Measurements from ENCODE around the gene LBHD1. TPM values are rescaled to one million over a fixed set of nuclear protein-coding genes. Genes with fewer than 3 reads are reported as not detected.

LBHD1 gene
- total RNA-seq, 1 donor: 7.6 TPM

DNA sequence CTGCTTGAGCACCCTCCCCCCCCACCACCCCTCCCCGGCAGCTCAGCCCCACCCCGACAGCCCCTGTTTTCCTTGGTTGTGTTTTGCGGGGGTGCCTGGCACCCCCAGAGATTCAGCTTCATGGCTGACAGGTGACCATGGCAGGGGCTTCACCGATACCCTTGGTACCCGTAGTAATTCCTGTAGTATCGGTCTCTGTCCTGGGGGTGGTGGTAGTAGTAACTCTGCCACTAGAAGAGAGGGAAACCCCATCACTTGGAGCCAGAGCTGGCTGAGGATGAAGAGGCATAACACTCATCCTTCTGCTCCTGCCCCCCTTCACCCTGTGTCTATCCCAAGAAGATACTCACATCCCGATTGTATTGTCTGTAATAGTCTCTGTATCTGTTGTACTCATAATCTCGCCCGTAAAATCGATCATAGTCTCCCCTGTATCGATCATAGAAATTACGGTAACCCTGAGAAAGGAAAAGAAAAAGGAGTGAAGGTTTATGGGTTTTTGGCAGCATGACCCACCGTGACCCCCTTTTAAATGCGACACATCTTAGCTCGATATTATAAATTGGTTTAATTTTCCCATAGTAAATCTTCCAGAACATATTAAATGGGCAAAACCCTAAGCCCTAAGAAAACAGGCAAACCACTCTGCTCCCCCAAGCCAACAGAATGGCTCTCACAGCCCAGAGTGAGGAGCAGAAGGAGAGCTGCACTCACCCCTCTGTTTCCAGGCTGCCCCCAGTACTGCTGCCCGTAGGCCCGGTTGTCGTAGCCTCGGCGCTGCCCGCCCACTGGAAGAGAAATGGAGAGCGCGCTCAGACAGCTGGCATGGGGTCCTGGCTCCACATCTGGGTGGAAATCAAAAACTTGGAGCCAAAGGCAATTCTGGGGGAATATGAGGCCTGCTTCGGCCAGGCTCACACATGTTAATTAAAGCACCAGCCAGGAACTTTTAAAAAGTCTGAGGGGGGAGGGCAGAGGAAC, 43.4 kb upstream of the LBHD1 start:
- DNase-seq (ENCODE audit: insufficient read length, low spot score, missing footprints): no peak
- H2AFZ ChIP-seq (ENCODE audit: low read length): no peak overlapping the region
- peaks cover 90% of the 10 kb centered on the region for H3K36me3 ChIP-seq (ENCODE audit: insufficient read depth, low read length)
- peaks cover 4% of the 10 kb centered on the region for H3K4me1 ChIP-seq (ENCODE audit: insufficient read depth, low read length)
- no peak overlapping the region for H3K4me2 ChIP-seq (ENCODE audit: insufficient read depth, low read length)
- no peaks in the 10 kb centered on the region for H3K27me3 ChIP-seq (ENCODE audit: insufficient read depth, low read length)
- H3K27ac ChIP-seq (ENCODE audit: low read depth, low read length): no peak overlapping the region
- no peak overlapping the region for H3K4me3 ChIP-seq (ENCODE audit: insufficient read depth, low read length)
- H4K20me1 ChIP-seq (ENCODE audit: insufficient read depth, low read length): no peaks in the 10 kb centered on the region
- H3K9me3 ChIP-seq (ENCODE audit: low read depth, low read length): no peaks in the 10 kb centered on the region
- TF ChIP-seq CTCF (IDR thresholded peaks at IDR 0.05; ENCODE audit: extremely low read depth, low read depth, low read length): no peak
- peaks cover 62% of the 10 kb centered on the region for H3K79me2 ChIP-seq (ENCODE audit: insufficient read depth, low read length)

DNA sequence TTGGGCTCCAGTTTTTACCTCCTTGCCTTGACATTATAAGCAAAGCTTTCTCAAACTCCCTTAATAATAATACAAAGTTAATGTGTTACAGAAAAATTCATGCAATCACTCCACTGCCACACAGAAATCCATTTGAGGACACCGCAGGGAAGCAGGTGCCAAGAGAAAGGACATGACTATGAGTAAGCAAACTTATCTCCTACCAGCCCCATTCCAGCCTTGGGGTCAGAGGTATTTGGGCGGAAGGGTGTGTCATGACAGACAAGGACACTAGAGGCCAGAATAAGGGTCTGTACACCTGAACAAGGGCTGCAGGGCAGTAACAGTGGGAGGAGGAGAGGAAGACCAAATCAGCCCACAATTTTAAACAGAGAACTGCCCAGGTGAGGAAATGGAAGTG, 41.3 kb upstream of the LBHD1 start:
- no peak overlapping the region for H3K27ac ChIP-seq (ENCODE audit: low read depth, low read length)
- no peaks in the 10 kb centered on the region for H3K27me3 ChIP-seq (ENCODE audit: insufficient read depth, low read length)
- peaks cover 16% of the 10 kb centered on the region for H3K4me1 ChIP-seq (ENCODE audit: insufficient read depth, low read length)
- DNase-seq (ENCODE audit: insufficient read length, low spot score, missing footprints): no peak
- no peak for TF ChIP-seq CTCF (IDR thresholded peaks at IDR 0.05; ENCODE audit: extremely low read depth, low read depth, low read length)
- H3K9me3 ChIP-seq (ENCODE audit: low read depth, low read length): no peaks in the 10 kb centered on the region
- H3K36me3 ChIP-seq (ENCODE audit: insufficient read depth, low read length): peaks cover 76% of the 10 kb centered on the region
- H3K4me2 ChIP-seq (ENCODE audit: insufficient read depth, low read length): no peak overlapping the region
- no peak overlapping the region for H2AFZ ChIP-seq (ENCODE audit: low read length)
- no peaks in the 10 kb centered on the region for H4K20me1 ChIP-seq (ENCODE audit: insufficient read depth, low read length)
- peaks cover 43% of the 10 kb centered on the region for H3K79me2 ChIP-seq (ENCODE audit: insufficient read depth, low read length)
- H3K4me3 ChIP-seq (ENCODE audit: insufficient read depth, low read length): no peak overlapping the region

- Histone ChIP-seq H2AFZ (ENCODE audit: low read length) (no peak overlapping the region), H3K9me3 (ENCODE audit: low read depth, low read length) (no peaks in the 10 kb centered on the region), H4K20me1 (ENCODE audit: insufficient read depth, low read length) (no peaks in the 10 kb centered on the region), H3K27ac (ENCODE audit: low read depth, low read length) (no peak overlapping the region), H3K27me3 (ENCODE audit: insufficient read depth, low read length) (no peaks in the 10 kb centered on the region), H3K4me2 (ENCODE audit: insufficient read depth, low read length) (no peak overlapping the region), H3K36me3 (ENCODE audit: insufficient read depth, low read length) (peaks cover 71% of the 10 kb centered on the region), H3K4me1 (ENCODE audit: insufficient read depth, low read length) (peaks cover 16% of the 10 kb centered on the region), H3K4me3 (ENCODE audit: insufficient read depth, low read length) (no peak overlapping the region), H3K79me2 (ENCODE audit: insufficient read depth, low read length) (peaks cover 38% of the 10 kb centered on the region)
- DNase-seq (ENCODE audit: insufficient read length, low spot score, missing footprints): no peak
- no peak for TF ChIP-seq CTCF (IDR thresholded peaks at IDR 0.05; ENCODE audit: extremely low read depth, low read depth, low read length)
Measured at GRCh38 chr11:62712861-62713260, 40.8 kb upstream of the LBHD1 start.

GRCh38 chr11:62712276-62712812, 40.3 kb upstream of the LBHD1 start:
- TF ChIP-seq CTCF (IDR thresholded peaks at IDR 0.05; ENCODE audit: extremely low read depth, low read depth, low read length): no peak
- Histone ChIP-seq H3K4me2 (ENCODE audit: insufficient read depth, low read length) (no peak overlapping the region), H3K4me1 (ENCODE audit: insufficient read depth, low read length) (peaks cover 16% of the 10 kb centered on the region), H3K4me3 (ENCODE audit: insufficient read depth, low read length) (no peak overlapping the region), H3K36me3 (ENCODE audit: insufficient read depth, low read length) (peaks cover 66% of the 10 kb centered on the region), H4K20me1 (ENCODE audit: insufficient read depth, low read length) (no peaks in the 10 kb centered on the region), H3K27ac (ENCODE audit: low read depth, low read length) (no peak overlapping the region), H3K27me3 (ENCODE audit: insufficient read depth, low read length) (no peaks in the 10 kb centered on the region), H3K9me3 (ENCODE audit: low read depth, low read length) (no peaks in the 10 kb centered on the region), H3K79me2 (ENCODE audit: insufficient read depth, low read length) (peaks cover 33% of the 10 kb centered on the region), H2AFZ (ENCODE audit: low read length) (no peak overlapping the region)
- DNase-seq (ENCODE audit: insufficient read length, low spot score, missing footprints): no peak

Data from osteoblast (primary cell).